Fibroblast of peridontal ligament (primary cell): Measurements from ENCODE around the gene INPP5F.

Experiments used
- DNase-seq: peaks from one replicate; pipeline ENCODE4 v3.0.0-alpha.2; 2010; ENCODE audit errors: extremely low read depth

Gene INPP5F, protein sequence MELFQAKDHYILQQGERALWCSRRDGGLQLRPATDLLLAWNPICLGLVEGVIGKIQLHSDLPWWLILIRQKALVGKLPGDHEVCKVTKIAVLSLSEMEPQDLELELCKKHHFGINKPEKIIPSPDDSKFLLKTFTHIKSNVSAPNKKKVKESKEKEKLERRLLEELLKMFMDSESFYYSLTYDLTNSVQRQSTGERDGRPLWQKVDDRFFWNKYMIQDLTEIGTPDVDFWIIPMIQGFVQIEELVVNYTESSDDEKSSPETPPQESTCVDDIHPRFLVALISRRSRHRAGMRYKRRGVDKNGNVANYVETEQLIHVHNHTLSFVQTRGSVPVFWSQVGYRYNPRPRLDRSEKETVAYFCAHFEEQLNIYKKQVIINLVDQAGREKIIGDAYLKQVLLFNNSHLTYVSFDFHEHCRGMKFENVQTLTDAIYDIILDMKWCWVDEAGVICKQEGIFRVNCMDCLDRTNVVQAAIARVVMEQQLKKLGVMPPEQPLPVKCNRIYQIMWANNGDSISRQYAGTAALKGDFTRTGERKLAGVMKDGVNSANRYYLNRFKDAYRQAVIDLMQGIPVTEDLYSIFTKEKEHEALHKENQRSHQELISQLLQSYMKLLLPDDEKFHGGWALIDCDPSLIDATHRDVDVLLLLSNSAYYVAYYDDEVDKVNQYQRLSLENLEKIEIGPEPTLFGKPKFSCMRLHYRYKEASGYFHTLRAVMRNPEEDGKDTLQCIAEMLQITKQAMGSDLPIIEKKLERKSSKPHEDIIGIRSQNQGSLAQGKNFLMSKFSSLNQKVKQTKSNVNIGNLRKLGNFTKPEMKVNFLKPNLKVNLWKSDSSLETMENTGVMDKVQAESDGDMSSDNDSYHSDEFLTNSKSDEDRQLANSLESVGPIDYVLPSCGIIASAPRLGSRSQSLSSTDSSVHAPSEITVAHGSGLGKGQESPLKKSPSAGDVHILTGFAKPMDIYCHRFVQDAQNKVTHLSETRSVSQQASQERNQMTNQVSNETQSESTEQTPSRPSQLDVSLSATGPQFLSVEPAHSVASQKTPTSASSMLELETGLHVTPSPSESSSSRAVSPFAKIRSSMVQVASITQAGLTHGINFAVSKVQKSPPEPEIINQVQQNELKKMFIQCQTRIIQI

GRCh38 chr10:119725828-119726675, at the start of gene INPP5F:
Gene INPP5F, plus strand, starts transcription at chr10:119726050. Its CDS starts 213 bp downstream, at chr10:119726263.
- peak; percentile 95 for DNase-seq

DNA sequence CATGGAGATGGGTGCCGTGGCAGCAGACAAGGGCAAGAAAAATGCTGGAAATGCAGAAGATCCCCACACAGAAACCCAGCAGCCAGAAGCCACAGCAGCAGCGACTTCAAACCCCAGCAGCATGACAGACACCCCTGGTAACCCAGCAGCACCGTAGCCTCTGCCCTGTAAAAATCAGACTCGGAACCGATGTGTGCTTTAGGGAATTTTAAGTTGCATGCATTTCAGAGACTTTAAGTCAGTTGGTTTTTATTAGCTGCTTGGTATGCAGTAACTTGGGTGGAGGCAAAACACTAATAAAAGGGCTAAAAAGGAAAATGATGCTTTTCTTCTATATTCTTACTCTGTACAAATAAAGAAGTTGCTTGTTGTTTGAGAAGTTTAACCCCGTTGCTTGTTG, 48.7 kb upstream of the INPP5F start:
- no peak for DNase-seq

GRCh38 chr10:119677904-119678755, 47.7 kb upstream of the INPP5F start:
- no peak for DNase-seq

DNA sequence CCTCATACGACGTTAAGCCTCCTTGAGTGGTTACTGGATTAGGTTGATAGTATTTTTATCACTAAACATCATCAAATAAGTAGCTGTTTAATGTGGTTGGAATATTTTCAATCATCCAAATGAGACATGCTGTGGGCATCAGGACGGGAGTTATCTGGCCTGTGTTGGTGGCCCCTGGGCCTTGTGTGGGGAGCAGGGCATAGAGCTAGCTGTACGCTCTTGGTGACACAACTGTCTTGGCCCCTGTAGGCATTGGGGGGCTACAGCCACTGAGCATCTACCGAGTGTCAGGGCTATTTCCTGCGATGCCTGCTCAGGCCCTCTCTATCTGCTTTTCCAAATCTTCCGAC, 46.4 kb upstream of the INPP5F start:
- no peak for DNase-seq

- peak; percentile 34 for DNase-seq
Observed at GRCh38 chr10:119680050-119680449, 45.8 kb upstream of the INPP5F start.

- peak; percentile 42 for DNase-seq
Observed at GRCh38 chr10:119680650-119681081, 45.2 kb upstream of the INPP5F start.

- DNase-seq = peak; percentile 75
Observed at GRCh38 chr10:119686465-119687191, 39.2 kb upstream of the INPP5F start.

DNA sequence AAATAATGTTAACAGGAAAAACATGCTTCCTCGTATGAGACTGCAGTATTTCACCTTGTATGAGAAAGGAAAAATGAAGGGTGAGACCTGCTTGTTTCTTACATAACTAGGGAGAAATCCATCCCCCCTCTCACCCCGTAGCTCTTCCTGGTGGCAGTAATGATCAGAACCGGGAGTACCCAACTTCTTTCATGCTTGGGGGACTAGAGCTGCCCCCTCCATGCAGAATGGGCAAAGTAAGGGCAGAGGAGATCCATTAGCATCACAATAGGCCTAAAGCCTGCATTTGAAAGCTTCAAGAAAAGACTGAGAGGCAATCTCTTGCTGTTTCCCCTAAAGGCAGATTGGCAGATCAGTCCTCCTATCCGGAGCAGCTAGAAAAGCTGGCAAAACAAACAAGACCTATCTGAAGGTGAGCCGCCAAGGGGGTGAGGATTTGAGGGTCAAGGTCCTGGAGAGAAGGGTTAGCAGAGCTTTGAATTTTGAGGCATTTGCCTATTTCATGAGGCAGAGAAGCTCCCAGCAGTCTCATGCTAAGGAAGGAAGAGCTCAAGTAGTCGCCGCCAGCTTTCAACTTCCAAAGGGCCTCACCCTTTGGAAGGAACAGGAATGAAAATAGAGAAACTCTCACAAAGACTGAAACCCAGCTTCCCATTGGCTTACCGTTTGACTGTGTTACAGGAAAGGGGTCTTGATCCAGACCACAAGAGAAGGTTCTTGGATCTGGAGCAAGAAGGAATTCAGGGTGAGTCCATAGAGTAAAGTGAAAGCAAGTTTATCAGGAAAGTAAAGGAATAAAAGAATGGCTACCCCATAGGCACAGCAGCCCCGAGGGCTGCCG, 38.4 kb upstream of the INPP5F start:
- DNase-seq = no peak

DNA sequence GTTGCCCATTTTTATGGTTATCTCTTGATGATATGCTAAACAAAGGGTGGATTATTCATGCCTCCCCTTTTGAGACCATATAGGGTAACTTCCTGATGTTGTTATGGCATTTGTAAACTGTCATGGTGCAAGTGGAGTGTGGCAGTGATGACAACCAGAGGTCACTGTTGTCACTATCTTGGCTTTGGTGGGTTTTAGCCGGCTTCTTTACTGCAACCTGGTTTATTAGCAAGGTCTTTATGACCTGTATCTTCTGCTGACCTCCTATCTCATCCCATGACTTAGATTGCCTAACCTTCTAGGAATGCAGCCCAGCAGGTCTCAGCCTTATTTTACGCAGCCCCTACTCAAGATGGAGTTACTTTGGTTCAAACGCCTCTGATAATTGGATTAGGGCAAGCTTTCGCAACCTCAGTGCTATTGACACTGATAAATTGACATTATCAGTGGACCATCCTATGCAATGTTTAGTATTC, 37.8 kb upstream of the INPP5F start:
- no peak for DNase-seq

DNA sequence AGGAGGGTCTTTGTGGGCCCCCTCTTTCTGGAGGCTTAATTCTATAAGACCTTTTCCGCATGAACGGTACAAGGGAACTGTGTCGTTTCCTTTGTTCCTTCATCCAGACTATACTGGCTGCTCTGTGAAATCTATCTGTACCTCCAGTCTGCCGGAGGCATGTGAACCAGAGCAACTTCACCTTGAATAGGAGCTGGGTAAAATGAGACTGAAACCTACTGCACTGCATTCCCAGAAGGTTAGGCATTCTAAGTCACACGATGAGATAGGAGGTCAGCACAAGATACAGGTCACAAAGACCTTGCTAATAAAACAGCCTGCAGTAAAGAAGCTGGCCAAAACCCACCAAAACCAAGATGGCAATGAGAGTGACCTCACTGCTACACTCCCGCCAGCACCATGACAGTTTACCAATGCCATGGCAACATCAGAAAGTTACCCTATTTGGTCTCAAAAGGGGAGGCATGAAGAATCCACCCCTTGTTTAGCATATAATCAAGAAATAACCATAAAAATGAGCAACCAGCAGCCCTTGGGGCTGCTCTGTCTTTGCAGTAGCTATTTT, 36.8 kb upstream of the INPP5F start:
- DNase-seq = no peak

GRCh38 chr10:119691726-119692125, 34.1 kb upstream of the INPP5F start:
- DNase-seq = no peak

DNA sequence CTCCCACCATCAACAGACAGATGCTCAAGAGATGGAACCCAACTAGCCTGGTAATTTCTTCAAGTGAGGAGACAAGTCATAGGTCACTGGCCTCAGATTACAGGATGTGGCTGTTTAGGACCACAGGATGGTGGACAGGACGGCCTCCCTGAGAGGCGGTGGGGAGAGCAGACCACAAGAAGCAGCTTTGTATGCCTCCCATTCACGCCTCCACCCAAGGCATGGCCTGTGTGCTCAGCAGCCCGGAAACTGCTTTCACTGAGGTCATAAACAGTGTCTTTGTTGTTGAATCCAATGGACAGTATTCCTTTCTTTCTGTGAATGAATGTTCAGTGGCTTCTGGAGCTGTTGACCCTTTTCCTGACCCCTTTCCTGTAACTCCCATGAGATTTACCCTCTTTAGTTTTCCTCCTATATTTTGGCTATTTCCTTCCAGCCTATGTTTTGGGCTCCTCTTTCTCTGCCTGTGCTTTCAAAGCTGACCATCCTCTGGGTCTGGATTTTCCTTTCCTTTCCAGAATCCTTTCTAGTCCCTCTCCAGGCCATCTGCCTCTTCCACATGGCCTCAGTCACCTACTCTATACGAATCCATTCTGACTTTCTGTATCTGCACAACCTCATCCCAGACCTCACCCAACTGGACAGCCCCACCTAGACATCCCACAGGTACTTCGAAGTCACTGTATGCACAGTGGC, 32.4 kb upstream of the INPP5F start:
- no peak for DNase-seq

GRCh38 chr10:119694608-119695007, 31.2 kb upstream of the INPP5F start:
- no peak for DNase-seq

DNA sequence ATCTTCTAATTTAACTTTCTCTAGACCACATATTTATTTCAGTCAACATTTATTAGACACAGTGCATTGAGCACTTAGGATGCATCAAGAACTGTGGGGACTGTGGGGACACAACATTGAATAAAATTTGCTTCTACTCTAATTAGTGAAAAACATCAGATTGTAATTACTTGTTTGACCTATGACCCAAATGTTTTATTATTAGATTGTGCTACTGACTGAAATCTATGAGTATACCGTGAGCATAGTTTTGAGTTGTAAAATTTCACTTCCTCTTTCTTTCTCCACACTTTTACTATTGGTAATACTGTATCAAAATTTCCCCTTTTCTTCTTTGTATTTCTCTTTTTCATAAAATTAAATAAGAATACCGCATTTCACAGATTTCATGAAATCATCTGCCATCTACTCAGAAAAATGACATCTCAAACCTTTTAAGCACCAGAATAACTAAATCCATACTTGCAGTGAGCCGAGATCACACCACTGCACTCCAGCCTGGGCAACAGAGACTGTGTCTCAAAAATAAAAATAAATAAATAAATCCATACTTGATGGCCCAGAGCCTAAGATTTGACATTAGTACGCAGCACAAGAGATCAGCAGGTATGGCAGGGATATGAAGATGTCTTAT, 25.4 kb upstream of the INPP5F start:
- no peak for DNase-seq

- DNase-seq = peak; percentile 37
Observed at GRCh38 chr10:119701861-119702260, 24.0 kb upstream of the INPP5F start.

- DNase-seq = no peak
Observed at GRCh38 chr10:119702583-119702982, 23.3 kb upstream of the INPP5F start.

DNA sequence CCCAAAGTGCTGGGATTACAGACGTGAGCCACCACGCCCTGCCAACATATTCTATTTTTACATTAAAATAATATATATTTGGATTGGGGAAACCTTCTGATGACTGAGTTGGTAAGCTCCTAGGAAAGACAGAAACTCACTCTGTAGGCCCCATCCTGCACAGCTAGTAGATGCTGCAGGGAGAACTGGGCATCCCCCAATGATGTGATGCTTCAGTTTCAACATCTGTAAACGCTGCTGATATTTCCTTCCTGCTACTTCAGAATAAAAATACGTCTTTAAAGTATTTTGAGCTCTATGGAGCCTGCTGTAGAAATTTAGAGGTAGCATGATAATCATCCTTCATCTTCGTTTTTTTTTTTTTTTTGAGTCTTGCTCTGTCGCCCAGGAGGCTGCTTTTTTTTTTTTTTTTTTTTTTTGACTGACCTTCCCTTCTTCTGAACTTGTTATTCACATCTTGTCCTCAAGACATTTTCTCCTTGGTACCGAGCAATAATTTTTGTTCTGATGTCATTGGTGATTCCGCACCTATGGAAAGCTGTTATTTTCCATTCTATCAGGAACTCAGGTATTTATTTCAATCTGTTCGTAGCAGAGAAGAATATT, 21.8 kb upstream of the INPP5F start:
- DNase-seq = no peak
